ENCODE results near the gene TBX5.

The TBX5 gene

DNA sequence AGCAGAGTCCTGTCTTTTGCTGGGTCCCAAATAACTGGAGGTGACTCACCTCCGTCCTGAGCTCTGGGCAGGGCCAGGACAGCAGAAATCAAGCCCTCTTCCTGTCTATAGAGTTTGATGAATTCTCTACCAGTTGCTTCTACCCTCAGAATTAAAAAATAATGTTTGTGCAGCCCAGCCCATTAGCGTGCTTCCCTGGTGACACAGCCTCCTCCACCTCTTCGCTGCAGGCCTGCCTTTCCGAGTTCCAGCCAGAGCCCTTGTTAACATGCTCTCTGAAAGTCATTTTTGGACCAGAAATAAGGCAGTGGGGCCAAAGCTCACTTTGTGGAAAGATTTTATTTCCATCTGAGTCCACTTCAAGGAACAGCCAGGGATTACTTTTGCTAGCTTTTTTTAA, 94.0 kb downstream of the TBX5 start:
- H3K79me2 ChIP-seq (ENCODE audit: control insufficient read depth, low read length), result no peaks in the 10 kb centered on the region
- no peaks in the 10 kb centered on the region for H3K4me1 ChIP-seq (ENCODE audit: control insufficient read depth, low read length)
- H3K4me2 ChIP-seq (ENCODE audit: low read length), result no peak overlapping the region
- H3K36me3 ChIP-seq (ENCODE audit: control insufficient read depth, low read length), result no peaks in the 10 kb centered on the region
- no peaks in the 10 kb centered on the region for H3F3A ChIP-seq (ENCODE audit: control insufficient read depth, insufficient read depth)
- no peaks in the 10 kb centered on the region for H3K9me3 ChIP-seq (ENCODE audit: control insufficient read depth, insufficient read depth, low read length)
- no peaks in the 10 kb centered on the region for H4K20me1 ChIP-seq (ENCODE audit: control insufficient read depth, insufficient read depth, low read depth, low read length)
- no peaks in the 10 kb centered on the region for H3K27me3 ChIP-seq (ENCODE audit: control insufficient read depth, low read length)
- H3K9me2 ChIP-seq (replicated peaks; ENCODE audit: control insufficient read depth, low read length), result no peaks in the 10 kb centered on the region
- no peak overlapping the region for H3K4me3 ChIP-seq (ENCODE audit: low read length)
- TF ChIP-seq EZH2phosphoT487 (IDR thresholded peaks at IDR 0.05; ENCODE audit: borderline replicate concordance, low read length), result no peak
- TF ChIP-seq, protein P1, sequence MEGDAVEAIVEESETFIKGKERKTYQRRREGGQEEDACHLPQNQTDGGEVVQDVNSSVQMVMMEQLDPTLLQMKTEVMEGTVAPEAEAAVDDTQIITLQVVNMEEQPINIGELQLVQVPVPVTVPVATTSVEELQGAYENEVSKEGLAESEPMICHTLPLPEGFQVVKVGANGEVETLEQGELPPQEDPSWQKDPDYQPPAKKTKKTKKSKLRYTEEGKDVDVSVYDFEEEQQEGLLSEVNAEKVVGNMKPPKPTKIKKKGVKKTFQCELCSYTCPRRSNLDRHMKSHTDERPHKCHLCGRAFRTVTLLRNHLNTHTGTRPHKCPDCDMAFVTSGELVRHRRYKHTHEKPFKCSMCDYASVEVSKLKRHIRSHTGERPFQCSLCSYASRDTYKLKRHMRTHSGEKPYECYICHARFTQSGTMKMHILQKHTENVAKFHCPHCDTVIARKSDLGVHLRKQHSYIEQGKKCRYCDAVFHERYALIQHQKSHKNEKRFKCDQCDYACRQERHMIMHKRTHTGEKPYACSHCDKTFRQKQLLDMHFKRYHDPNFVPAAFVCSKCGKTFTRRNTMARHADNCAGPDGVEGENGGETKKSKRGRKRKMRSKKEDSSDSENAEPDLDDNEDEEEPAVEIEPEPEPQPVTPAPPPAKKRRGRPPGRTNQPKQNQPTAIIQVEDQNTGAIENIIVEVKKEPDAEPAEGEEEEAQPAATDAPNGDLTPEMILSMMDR (IDR thresholded peaks at IDR 0.05; ENCODE audit: low read depth, low read length, poor library complexity, severe bottlenecking), result no peak
- no peak overlapping the region for H3K27ac ChIP-seq (ENCODE audit: low read depth, low read length)

DNA sequence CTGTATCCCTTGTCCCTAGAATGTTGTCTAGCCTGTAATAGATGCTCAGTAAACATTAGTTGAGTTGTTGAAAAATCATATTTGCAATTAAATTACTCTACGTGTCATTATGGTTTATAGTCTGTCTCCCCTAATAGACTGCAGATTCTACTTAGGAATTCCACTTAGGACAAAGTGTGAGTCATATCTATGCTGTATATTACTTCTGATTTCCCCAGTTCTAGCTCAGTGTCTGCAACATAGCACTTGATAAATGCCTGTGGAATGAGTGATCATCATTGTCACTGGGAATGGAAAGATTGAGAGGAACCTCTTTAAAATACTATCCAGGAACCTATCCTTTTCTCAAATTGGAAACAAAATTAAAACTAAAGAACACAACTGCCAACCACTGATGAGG, 99.3 kb downstream of the TBX5 start:
- H3K4me2 ChIP-seq (ENCODE audit: low read length), result no peak overlapping the region
- TF ChIP-seq, protein P1 (IDR thresholded peaks at IDR 0.05; ENCODE audit: low read depth, low read length, poor library complexity, severe bottlenecking), result no peak
- no peaks in the 10 kb centered on the region for H4K20me1 ChIP-seq (ENCODE audit: control insufficient read depth, insufficient read depth, low read depth, low read length)
- H3K27me3 ChIP-seq (ENCODE audit: control insufficient read depth, low read length), result no peaks in the 10 kb centered on the region
- H3K27ac ChIP-seq (ENCODE audit: low read depth, low read length), result no peak overlapping the region
- no peaks in the 10 kb centered on the region for H3K9me2 ChIP-seq (replicated peaks; ENCODE audit: control insufficient read depth, low read length)
- H3K79me2 ChIP-seq (ENCODE audit: control insufficient read depth, low read length), result no peaks in the 10 kb centered on the region
- H3K4me1 ChIP-seq (ENCODE audit: control insufficient read depth, low read length), result no peaks in the 10 kb centered on the region
- H3K36me3 ChIP-seq (ENCODE audit: control insufficient read depth, low read length), result no peaks in the 10 kb centered on the region
- H3K9me3 ChIP-seq (ENCODE audit: control insufficient read depth, insufficient read depth, low read length), result no peaks in the 10 kb centered on the region
- H3K4me3 ChIP-seq (ENCODE audit: low read length), result no peak overlapping the region
- H3F3A ChIP-seq (ENCODE audit: control insufficient read depth, insufficient read depth), result no peaks in the 10 kb centered on the region

DNA sequence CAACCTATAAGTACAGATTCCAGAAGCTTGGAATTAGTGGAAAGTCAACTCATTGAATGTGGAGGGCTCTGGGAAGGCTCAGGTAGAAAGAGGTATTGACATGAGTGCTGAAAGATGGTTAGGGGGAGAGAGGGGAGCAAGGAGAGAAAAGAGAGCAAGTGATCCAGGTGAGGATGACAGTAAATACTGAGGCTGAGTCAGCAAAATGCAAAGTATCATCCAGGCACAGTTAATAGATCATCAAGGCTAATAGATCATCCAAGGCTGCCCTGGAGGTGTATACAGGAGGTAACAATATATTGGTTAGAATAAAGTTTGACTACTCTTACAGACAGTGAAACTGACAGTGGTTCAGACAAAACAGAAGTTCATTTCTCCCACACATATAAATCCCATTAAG, 100.5 kb downstream of the TBX5 start:
- TF ChIP-seq, protein P1 (IDR thresholded peaks at IDR 0.05; ENCODE audit: low read depth, low read length, poor library complexity, severe bottlenecking), result no peak
- no peak for TF ChIP-seq EZH2phosphoT487 (IDR thresholded peaks at IDR 0.05; ENCODE audit: borderline replicate concordance, low read length)
- H3K4me2 ChIP-seq (ENCODE audit: low read length), result no peak overlapping the region
- no peaks in the 10 kb centered on the region for H3K27me3 ChIP-seq (ENCODE audit: control insufficient read depth, low read length)
- H3K79me2 ChIP-seq (ENCODE audit: control insufficient read depth, low read length), result no peaks in the 10 kb centered on the region
- H3K4me1 ChIP-seq (ENCODE audit: control insufficient read depth, low read length), result no peaks in the 10 kb centered on the region
- no peaks in the 10 kb centered on the region for H3K9me2 ChIP-seq (replicated peaks; ENCODE audit: control insufficient read depth, low read length)
- no peaks in the 10 kb centered on the region for H3F3A ChIP-seq (ENCODE audit: control insufficient read depth, insufficient read depth)
- no peaks in the 10 kb centered on the region for H4K20me1 ChIP-seq (ENCODE audit: control insufficient read depth, insufficient read depth, low read depth, low read length)
- no peak overlapping the region for H3K4me3 ChIP-seq (ENCODE audit: low read length)
- no peak overlapping the region for H3K27ac ChIP-seq (ENCODE audit: low read depth, low read length)
- H3K36me3 ChIP-seq (ENCODE audit: control insufficient read depth, low read length), result no peaks in the 10 kb centered on the region
- H3K9me3 ChIP-seq (ENCODE audit: control insufficient read depth, insufficient read depth, low read length), result no peaks in the 10 kb centered on the region

Measured in DOHH2 (cell line).